Measurements from ENCODE around the gene PLCG2.
A peak's percentile ranks its signal among the peaks of the same experiment; 100 is the strongest.

PLCG2 gene

GRCh38 chr16:81938326-81939163 is 159.5 kb downstream of the PLCG2 start:
- CTCF ChIA-PET, result interaction anchor here (6.5 kb wide), 1 partner anchor 292 kb away, joined by 96 read pairs; no protein-coding TSS in a partner anchor
- no peak overlapping the region for H3K4me3 ChIP-seq (ENCODE audit: low read depth, low read length)
- DNase-seq (ENCODE audit: low read depth, low spot score), result no peak
- POLR2A ChIA-PET, result no interaction called here
- TF ChIP-seq CTCF (IDR thresholded peaks at IDR 0.05; ENCODE audit: insufficient read depth, low read length, missing control alignments), result no peak

- no peak overlapping the region for H3K4me3 ChIP-seq (ENCODE audit: low read depth, low read length)
- CTCF ChIA-PET, result interaction anchor here (0.8 to 6.5 kb wide), 6 partner anchors 9 to 291 kb away, joined by 3 to 96 read pairs (median 5); no protein-coding TSS in a partner anchor
- POLR2A ChIA-PET, result no interaction called here
- TF ChIP-seq CTCF (IDR thresholded peaks at IDR 0.05; ENCODE audit: insufficient read depth, low read length, missing control alignments), result no peak
- DNase-seq (ENCODE audit: low read depth, low spot score), result no peak
Measured at GRCh38 chr16:81939164-81940056, 160.3 kb downstream of the PLCG2 start.

- H3K4me3 ChIP-seq (ENCODE audit: low read depth, low read length), result no peak overlapping the region
- CTCF ChIA-PET, result interaction anchor here (0.6 to 6.5 kb wide), 22 partner anchors 8 to 515 kb away, joined by 3 to 96 read pairs (median 3); no protein-coding TSS in a partner anchor
- peak; percentile 17 for DNase-seq (ENCODE audit: low read depth, low spot score)
- peak; percentile 31 for TF ChIP-seq CTCF (IDR thresholded peaks at IDR 0.05; ENCODE audit: insufficient read depth, low read length, missing control alignments)
- POLR2A ChIA-PET, result no interaction called here
Measured at GRCh38 chr16:81940781-81941560, 161.9 kb downstream of the PLCG2 start.

- POLR2A ChIA-PET, result no interaction called here
- no peak for TF ChIP-seq CTCF (IDR thresholded peaks at IDR 0.05; ENCODE audit: insufficient read depth, low read length, missing control alignments)
- H3K4me3 ChIP-seq (ENCODE audit: low read depth, low read length), result no peak overlapping the region
- no peak for DNase-seq (ENCODE audit: low read depth, low spot score)
- CTCF ChIA-PET, result interaction anchor here (1.4 to 6.5 kb wide), 3 partner anchors 51 to 322 kb away, joined by 5 to 96 read pairs (median 6); no protein-coding TSS in a partner anchor
Measured at GRCh38 chr16:81942007-81942601, 163.0 kb downstream of the PLCG2 start.

- POLR2A ChIA-PET, result no interaction called here
- no peak for TF ChIP-seq CTCF (IDR thresholded peaks at IDR 0.05; ENCODE audit: insufficient read depth, low read length, missing control alignments)
Measured at GRCh38 chr16:81945665-81946064, 166.6 kb downstream of the PLCG2 start.

More at GRCh38 chr16:81945665-81946064, 166.6 kb downstream of the PLCG2 start:
- CTCF ChIA-PET, result interaction anchor here (0.9 kb wide), 1 partner anchor 111 kb away, joined by 4 read pairs; no protein-coding TSS in a partner anchor
- no peak overlapping the region for H3K4me3 ChIP-seq (ENCODE audit: low read depth, low read length)
- DNase-seq (ENCODE audit: low read depth, low spot score), result peak; percentile 21

Data from AG04449 (cell line).